ENCODE results near the gene FABP3.
"Not testable (repeated sequence)": the region's sequence is repeated elsewhere in the genome, so short reads cannot be mapped to it uniquely, and the experiment has no call there.

FABP3 gene

DNA sequence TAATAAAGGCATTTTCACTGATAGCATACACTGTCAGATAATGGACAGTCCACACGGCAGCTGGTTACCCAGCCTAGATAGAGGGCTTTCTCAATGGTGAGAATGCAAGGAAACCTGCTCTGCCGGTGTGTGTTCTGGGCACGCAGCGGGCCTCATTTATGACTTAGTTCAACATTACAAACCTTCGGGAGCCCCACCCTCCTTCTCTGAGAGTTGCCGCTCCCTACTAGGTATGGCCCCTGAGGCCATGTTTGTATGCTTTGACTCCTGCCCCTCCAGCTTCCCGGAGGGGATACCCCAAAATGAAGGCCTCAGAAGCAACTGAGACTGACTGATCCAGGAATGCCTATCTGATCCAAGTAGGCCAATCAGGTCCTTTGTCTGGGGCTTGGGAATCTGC lies 17.2 kb upstream of the FABP3 start:
- no peak overlapping the region for H3K27ac ChIP-seq (ENCODE audit: low read depth, low read length, poor library complexity, severe bottlenecking)

DNA sequence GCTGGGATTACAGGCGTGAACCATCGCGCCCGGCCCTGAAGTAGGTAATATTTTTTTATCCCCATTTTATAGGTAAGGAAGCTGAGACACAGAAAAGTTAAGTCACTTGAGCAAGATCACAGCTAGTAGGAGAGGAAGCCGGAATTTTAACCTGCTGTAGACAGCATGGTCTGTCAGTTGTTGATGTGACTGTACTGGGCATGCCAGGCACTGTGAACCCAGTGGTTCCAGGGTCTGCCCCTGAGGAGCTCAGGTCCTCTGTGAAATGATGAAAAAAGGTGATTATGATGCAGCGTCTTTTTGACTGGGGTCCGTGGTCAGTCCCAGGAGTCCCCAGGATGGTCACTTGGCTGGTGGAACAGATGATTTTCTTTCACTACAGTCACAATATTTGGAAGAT lies 16.7 kb upstream of the FABP3 start:
- Histone ChIP-seq H3K4me2 (ENCODE audit: low read length) (no peak overlapping the region), H3K9me3 (ENCODE audit: low read length) (no peaks in the 10 kb centered on the region), H3K36me3 (ENCODE audit: insufficient read depth, low read length) (no peaks in the 10 kb centered on the region), H3K27me3 (ENCODE audit: insufficient read depth, low read length) (no peaks in the 10 kb centered on the region), H3K4me1 (ENCODE audit: insufficient read depth, low read length, severe bottlenecking) (peaks cover 5% of the 10 kb centered on the region), H3F3A (ENCODE audit: insufficient read depth, low read length) (no peaks in the 10 kb centered on the region), H3K27ac (ENCODE audit: low read depth, low read length, poor library complexity, severe bottlenecking) (no peak overlapping the region), H4K20me1 (ENCODE audit: insufficient read depth, low read length) (no peaks in the 10 kb centered on the region), H3K9me2 (ENCODE audit: low read depth, low read length) (no peaks in the 10 kb centered on the region), H3K9ac (ENCODE audit: low read length) (no peak overlapping the region), H3K79me2 (ENCODE audit: insufficient read depth, low read length) (no peaks in the 10 kb centered on the region), H3K4me3 (ENCODE audit: low read depth, low read length, poor library complexity, severe bottlenecking) (no peak overlapping the region), H2AFZ (ENCODE audit: low read length) (no peak overlapping the region)
- no peak for TF ChIP-seq EZH2 (IDR thresholded peaks at IDR 0.05; ENCODE audit: borderline replicate concordance, low read length)
- TF ChIP-seq, protein P1, sequence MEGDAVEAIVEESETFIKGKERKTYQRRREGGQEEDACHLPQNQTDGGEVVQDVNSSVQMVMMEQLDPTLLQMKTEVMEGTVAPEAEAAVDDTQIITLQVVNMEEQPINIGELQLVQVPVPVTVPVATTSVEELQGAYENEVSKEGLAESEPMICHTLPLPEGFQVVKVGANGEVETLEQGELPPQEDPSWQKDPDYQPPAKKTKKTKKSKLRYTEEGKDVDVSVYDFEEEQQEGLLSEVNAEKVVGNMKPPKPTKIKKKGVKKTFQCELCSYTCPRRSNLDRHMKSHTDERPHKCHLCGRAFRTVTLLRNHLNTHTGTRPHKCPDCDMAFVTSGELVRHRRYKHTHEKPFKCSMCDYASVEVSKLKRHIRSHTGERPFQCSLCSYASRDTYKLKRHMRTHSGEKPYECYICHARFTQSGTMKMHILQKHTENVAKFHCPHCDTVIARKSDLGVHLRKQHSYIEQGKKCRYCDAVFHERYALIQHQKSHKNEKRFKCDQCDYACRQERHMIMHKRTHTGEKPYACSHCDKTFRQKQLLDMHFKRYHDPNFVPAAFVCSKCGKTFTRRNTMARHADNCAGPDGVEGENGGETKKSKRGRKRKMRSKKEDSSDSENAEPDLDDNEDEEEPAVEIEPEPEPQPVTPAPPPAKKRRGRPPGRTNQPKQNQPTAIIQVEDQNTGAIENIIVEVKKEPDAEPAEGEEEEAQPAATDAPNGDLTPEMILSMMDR (IDR thresholded peaks at IDR 0.05; ENCODE audit: low read length), result no peak

More for the DNA sequence above, 17.2 kb upstream of the FABP3 start:
- Histone ChIP-seq H3K9me2 (ENCODE audit: low read depth, low read length) (no peaks in the 10 kb centered on the region), H3K36me3 (ENCODE audit: insufficient read depth, low read length) (no peaks in the 10 kb centered on the region), H3K4me2 (ENCODE audit: low read length) (no peak overlapping the region), H3F3A (ENCODE audit: insufficient read depth, low read length) (no peaks in the 10 kb centered on the region), H3K79me2 (ENCODE audit: insufficient read depth, low read length) (no peaks in the 10 kb centered on the region), H3K9ac (ENCODE audit: low read length) (no peak overlapping the region), H3K4me3 (ENCODE audit: low read depth, low read length, poor library complexity, severe bottlenecking) (no peak overlapping the region), H3K9me3 (ENCODE audit: low read length) (no peaks in the 10 kb centered on the region), H3K27me3 (ENCODE audit: insufficient read depth, low read length) (no peaks in the 10 kb centered on the region), H3K4me1 (ENCODE audit: insufficient read depth, low read length, severe bottlenecking) (peaks cover 8% of the 10 kb centered on the region), H2AFZ (ENCODE audit: low read length) (no peak overlapping the region), H4K20me1 (ENCODE audit: insufficient read depth, low read length) (no peaks in the 10 kb centered on the region)
- no peak for TF ChIP-seq EZH2 (IDR thresholded peaks at IDR 0.05; ENCODE audit: borderline replicate concordance, low read length)
- TF ChIP-seq, protein P1 (IDR thresholded peaks at IDR 0.05; ENCODE audit: low read length), result no peak

DNA sequence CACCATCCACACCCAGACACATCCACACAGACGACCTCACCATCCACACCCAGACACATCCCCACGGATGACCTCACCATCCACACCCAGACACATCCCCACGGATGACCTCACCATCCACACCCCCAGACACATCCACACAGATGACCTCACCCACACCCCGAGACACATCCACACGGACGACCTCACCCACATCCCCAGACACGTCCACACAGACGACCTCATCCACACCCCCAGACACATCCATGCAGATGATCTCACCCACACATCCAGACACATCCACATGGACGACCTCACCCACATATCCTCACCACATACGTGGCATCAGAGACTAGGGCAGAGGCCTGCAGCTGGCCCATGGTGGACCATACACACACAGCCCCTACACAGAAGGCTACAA lies 14.7 kb upstream of the FABP3 start:
- H3K9me2 ChIP-seq (ENCODE audit: low read depth, low read length), result no peaks in the 10 kb centered on the region
- no peak overlapping the region for H3K4me2 ChIP-seq (ENCODE audit: low read length)
- no peaks in the 10 kb centered on the region for H3K79me2 ChIP-seq (ENCODE audit: insufficient read depth, low read length)
- no peaks in the 10 kb centered on the region for H3F3A ChIP-seq (ENCODE audit: insufficient read depth, low read length)
- H3K9me3 ChIP-seq (ENCODE audit: low read length), result no peaks in the 10 kb centered on the region
- H3K9ac ChIP-seq (ENCODE audit: low read length), result no peak overlapping the region
- no peaks in the 10 kb centered on the region for H3K36me3 ChIP-seq (ENCODE audit: insufficient read depth, low read length)
- no peak overlapping the region for H2AFZ ChIP-seq (ENCODE audit: low read length)
- H4K20me1 ChIP-seq (ENCODE audit: insufficient read depth, low read length), result no peaks in the 10 kb centered on the region
- H3K27me3 ChIP-seq (ENCODE audit: insufficient read depth, low read length), result no peaks in the 10 kb centered on the region
- no peak overlapping the region for H3K4me3 ChIP-seq (ENCODE audit: low read depth, low read length, poor library complexity, severe bottlenecking)
- TF ChIP-seq, protein P1 (IDR thresholded peaks at IDR 0.05; ENCODE audit: low read length), result no peak
- TF ChIP-seq EZH2 (IDR thresholded peaks at IDR 0.05; ENCODE audit: borderline replicate concordance, low read length), result no peak
- H3K27ac ChIP-seq (ENCODE audit: low read depth, low read length, poor library complexity, severe bottlenecking), result no peak overlapping the region
- no peaks in the 10 kb centered on the region for H3K4me1 ChIP-seq (ENCODE audit: insufficient read depth, low read length, severe bottlenecking)

DNA sequence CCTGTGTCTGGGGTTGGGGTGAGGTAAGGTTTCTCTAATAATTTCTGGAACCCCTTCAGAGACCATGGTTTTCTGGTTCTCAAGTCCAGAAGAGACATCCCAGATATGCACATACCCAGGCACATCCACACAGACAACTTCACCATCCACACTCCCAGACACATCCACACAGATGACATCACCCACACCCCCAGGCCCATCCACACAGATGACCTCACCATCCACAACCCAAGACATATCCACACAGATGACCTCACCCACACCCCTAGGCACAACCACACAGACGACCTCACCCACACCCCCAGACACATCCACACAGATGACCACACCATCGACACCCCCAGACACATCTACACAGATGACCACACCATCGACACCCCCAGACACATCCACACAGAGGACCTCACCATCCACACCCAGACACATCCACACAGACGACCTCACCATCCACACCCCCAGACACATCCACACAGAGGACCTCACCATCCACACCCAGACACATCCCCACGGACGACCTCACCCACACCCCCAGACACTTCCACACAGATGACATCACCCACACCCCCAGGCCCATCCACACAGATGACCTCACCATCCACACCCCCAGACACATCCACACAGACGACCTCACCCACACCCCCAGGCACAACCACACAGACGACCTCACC lies 13.8 kb upstream of the FABP3 start:
- H3K9me3 ChIP-seq (ENCODE audit: low read length); H3K9me2 ChIP-seq (ENCODE audit: low read depth, low read length); H3K4me1 ChIP-seq (ENCODE audit: insufficient read depth, low read length, severe bottlenecking); H3K36me3 ChIP-seq (ENCODE audit: insufficient read depth, low read length); H3K4me2 ChIP-seq (ENCODE audit: low read length); H2AFZ ChIP-seq (ENCODE audit: low read length); H3F3A ChIP-seq (ENCODE audit: insufficient read depth, low read length); H3K79me2 ChIP-seq (ENCODE audit: insufficient read depth, low read length); H3K9ac ChIP-seq (ENCODE audit: low read length); H3K27me3 ChIP-seq (ENCODE audit: insufficient read depth, low read length); H3K4me3 ChIP-seq (ENCODE audit: low read depth, low read length, poor library complexity, severe bottlenecking); H3K27ac ChIP-seq (ENCODE audit: low read depth, low read length, poor library complexity, severe bottlenecking); H4K20me1 ChIP-seq (ENCODE audit: insufficient read depth, low read length): not testable (repeated sequence)
